ENCODE results near the gene TBP.
"Not testable (repeated sequence)": the region's sequence is repeated elsewhere in the genome, so short reads cannot be mapped to it uniquely, and the experiment has no call there.

TBP gene

DNA sequence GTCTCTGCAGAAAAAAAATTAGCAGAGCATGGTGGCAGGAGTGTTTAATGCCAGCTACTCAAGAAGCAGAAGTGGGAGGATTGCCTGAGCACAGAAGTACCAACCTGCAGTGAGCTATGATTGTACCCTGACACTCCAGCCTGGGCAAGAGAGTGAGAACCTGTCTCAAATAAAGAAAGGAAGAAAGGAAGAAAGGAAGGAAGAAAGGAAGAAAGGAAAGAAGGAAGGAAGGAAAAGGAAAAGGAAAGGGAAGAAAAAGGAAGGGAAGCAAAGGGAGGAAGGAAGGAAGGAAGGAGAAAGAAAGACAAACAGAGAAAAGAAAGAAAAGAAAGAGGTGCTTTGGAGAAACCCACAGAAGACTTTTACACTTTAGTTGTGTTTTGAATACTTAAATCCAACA lies 43.1 kb downstream of the TBP start:
- no peak for TF ChIP-seq CTCF (IDR thresholded peaks at IDR 0.05; ENCODE audit: low read depth, low read length, missing control alignments)
- no peak for DNase-seq (ENCODE audit: low read depth)
- H3K4me3 ChIP-seq (ENCODE audit: low read depth, low read length), result no peak overlapping the region
- in situ Hi-C loops (cut with HindIII; ENCODE audit: low sequenced_read_pairs), result no loop called here

GRCh38 chr6:170605574-170606259 lies 51.5 kb downstream of the TBP start:
- in situ Hi-C loops (cut with HindIII; ENCODE audit: low sequenced_read_pairs), result no loop called here
- DNase-seq (ENCODE audit: low read depth), result no peak
- no peak overlapping the region for H3K4me3 ChIP-seq (ENCODE audit: low read depth, low read length)
- TF ChIP-seq CTCF (IDR thresholded peaks at IDR 0.05; ENCODE audit: low read depth, low read length, missing control alignments), result no peak

DNA sequence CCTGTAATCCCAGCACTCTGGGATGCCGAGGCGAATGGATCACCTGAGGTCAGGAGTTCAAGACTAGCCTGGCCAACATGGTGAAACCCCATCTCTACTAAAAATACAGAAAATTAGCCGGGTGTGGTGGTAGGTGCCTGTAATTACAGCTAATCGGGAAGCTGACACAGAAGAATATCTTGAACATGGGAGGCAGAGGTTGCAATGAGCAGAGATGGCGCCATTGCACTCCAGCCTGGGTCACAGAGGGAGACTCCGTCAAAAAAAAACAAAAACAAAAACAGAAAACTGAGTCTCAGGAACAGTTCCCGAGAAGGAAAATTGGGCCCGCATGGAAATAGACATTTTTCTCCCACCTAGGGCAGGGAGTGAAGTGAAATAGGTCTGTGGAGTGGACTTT lies 55.1 kb downstream of the TBP start:
- DNase-seq (ENCODE audit: low read depth); H3K4me3 ChIP-seq (ENCODE audit: low read depth, low read length); in situ Hi-C loops (cut with HindIII; ENCODE audit: low sequenced_read_pairs): not testable (repeated sequence)

- DNase-seq (ENCODE audit: low read depth); H3K4me3 ChIP-seq (ENCODE audit: low read depth, low read length); in situ Hi-C loops (cut with HindIII; ENCODE audit: low sequenced_read_pairs): not testable (repeated sequence)
Measured at GRCh38 chr6:170612256-170612804, 58.2 kb downstream of the TBP start.

DNA sequence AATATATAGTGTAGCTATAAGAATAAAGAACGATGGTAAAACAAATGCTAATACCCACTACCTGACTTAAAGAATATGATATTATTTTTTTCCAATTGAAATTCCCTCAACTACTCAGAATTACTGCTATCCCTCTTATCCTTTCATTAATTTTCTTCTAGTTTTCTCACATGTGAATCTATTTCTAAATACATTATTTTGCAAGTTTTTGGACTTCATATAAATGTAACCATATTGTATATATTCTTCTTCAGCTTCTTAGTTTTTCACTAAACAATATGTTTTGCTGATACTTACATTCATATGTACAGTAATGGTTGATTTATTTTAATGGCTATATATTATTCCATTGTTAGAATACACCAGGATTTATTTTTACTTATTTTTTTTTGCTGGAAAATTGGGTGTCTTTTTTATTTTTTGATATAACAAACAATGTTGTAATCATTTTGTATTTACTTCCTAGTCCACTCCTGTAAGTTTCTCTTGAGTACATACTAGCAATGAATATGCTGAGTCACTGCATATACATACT lies 61.9 kb downstream of the TBP start:
- DNase-seq (ENCODE audit: low read depth); H3K4me3 ChIP-seq (ENCODE audit: low read depth, low read length); in situ Hi-C loops (cut with HindIII; ENCODE audit: low sequenced_read_pairs): not testable (repeated sequence)

Data from astrocyte of the cerebellum (primary cell).